Progenitor cell of endocrine pancreas (in vitro differentiated cells): ENCODE measurements around the gene CYTH1. TPM values are rescaled to one million over a fixed set of nuclear protein-coding genes. Genes with fewer than 3 reads are reported as not detected.

ENCODE experiments used
- DNase-seq: peaks from one replicate; pipeline ENCODE4 v3.0.0; 2021; ENCODE audit warnings: low spot score; ENCODE audit not compliant: unreplicated experiment
- H3K27ac Mint-ChIP-seq: 2 replicates; pipeline ENCODE4 v1.8.0; 2021; ENCODE audit warnings: mild to moderate bottlenecking, moderate library complexity, mixed read lengths
- H3K27me3 Mint-ChIP-seq: 2 replicates; pipeline ENCODE4 v1.8.0; 2021; ENCODE audit warnings: mixed read lengths
- H3K36me3 Mint-ChIP-seq: 2 replicates; pipeline ENCODE4 v1.8.0; 2022; ENCODE audit warnings: mixed read lengths; ENCODE audit not compliant: insufficient read depth
- H3K4me1 Mint-ChIP-seq: 2 replicates; pipeline ENCODE4 v1.8.0; 2021; ENCODE audit warnings: low read depth, mixed read lengths
- H3K4me3 Mint-ChIP-seq: 2 replicates; pipeline ENCODE4 v1.8.0; 2021; ENCODE audit warnings: low read depth, mild to moderate bottlenecking, moderate library complexity, mixed read lengths
- H3K9me3 Mint-ChIP-seq: 2 replicates; pipeline ENCODE4 v1.8.0; 2021; ENCODE audit warnings: low read depth, mixed read lengths
- CTCF ChIP-seq: fragments of 200-600 bp; sonication (generic); IDR thresholded peaks from one replicate; pipeline ENCODE4 v1.5.0; 2021; ENCODE audit warnings: antibody characterized with exemption, mild to moderate bottlenecking; ENCODE audit not compliant: unreplicated experiment
- total RNA-seq: library from RNA; stranded (reverse); gene quantifications from 2 replicates; pipeline ENCODE4 v1.2.1, GENCODE V29; 2021

CYTH1 gene
- total RNA-seq, 1 donor from 2014 or later = 33.3 TPM

GRCh38 chr17:78659546-78659945, 122.5 kb downstream of the CYTH1 start:
- H3K36me3 Mint-ChIP-seq = no peaks in the 10 kb centered on the region
- H3K27me3 Mint-ChIP-seq = peaks cover 7% of the 10 kb centered on the region
- H3K27ac Mint-ChIP-seq = no peak overlapping the region
- H3K9me3 Mint-ChIP-seq = no peaks in the 10 kb centered on the region
- peaks cover 5% of the 10 kb centered on the region for H3K4me1 Mint-ChIP-seq
- no peak for TF ChIP-seq CTCF
- DNase-seq = no peak
- H3K4me3 Mint-ChIP-seq = no peak overlapping the region

GRCh38 chr17:78658281-78658785, 123.7 kb downstream of the CYTH1 start:
- Mint-ChIP-seq H3K4me3 (no peak overlapping the region), H3K4me1 (peaks cover 5% of the 10 kb centered on the region), H3K27ac (no peak overlapping the region), H3K9me3 (no peaks in the 10 kb centered on the region), H3K36me3 (no peaks in the 10 kb centered on the region), H3K27me3 (peaks cover 14% of the 10 kb centered on the region)
- no peak for DNase-seq
- TF ChIP-seq CTCF = no peak

- no peaks in the 10 kb centered on the region for H3K9me3 Mint-ChIP-seq
- DNase-seq = no peak
- H3K27ac Mint-ChIP-seq = no peak overlapping the region
- H3K27me3 Mint-ChIP-seq = peaks cover 13% of the 10 kb centered on the region
- TF ChIP-seq CTCF = no peak
- no peaks in the 10 kb centered on the region for H3K4me1 Mint-ChIP-seq
- no peak overlapping the region for H3K4me3 Mint-ChIP-seq
- no peaks in the 10 kb centered on the region for H3K36me3 Mint-ChIP-seq
Measured at GRCh38 chr17:78655251-78655940, 126.7 kb downstream of the CYTH1 start.

GRCh38 chr17:78654325-78654724, 127.7 kb downstream of the CYTH1 start:
- Mint-ChIP-seq H3K4me3 (no peak overlapping the region), H3K36me3 (no peaks in the 10 kb centered on the region), H3K27ac (no peak overlapping the region), H3K4me1 (no peaks in the 10 kb centered on the region), H3K27me3 (peaks cover 19% of the 10 kb centered on the region), H3K9me3 (no peaks in the 10 kb centered on the region)
- TF ChIP-seq CTCF = no peak
- no peak for DNase-seq

GRCh38 chr17:78653382-78653781, 128.7 kb downstream of the CYTH1 start:
- H3K4me3 Mint-ChIP-seq = no peak overlapping the region
- H3K9me3 Mint-ChIP-seq = no peaks in the 10 kb centered on the region
- H3K4me1 Mint-ChIP-seq = no peaks in the 10 kb centered on the region
- no peak for TF ChIP-seq CTCF
- DNase-seq = no peak
- H3K27ac Mint-ChIP-seq = no peak overlapping the region
- no peaks in the 10 kb centered on the region for H3K36me3 Mint-ChIP-seq
- peaks cover 22% of the 10 kb centered on the region for H3K27me3 Mint-ChIP-seq
